Natural killer cell (primary cell): ENCODE measurements around the gene PEPD. TPM values are rescaled to one million over a fixed set of nuclear protein-coding genes. Genes with fewer than 3 reads are reported as not detected.

ENCODE experiments used
- ATAC-seq, 3 donors: fragments of 150-1000 bp in 2 of 3; fragments of 200-7000 bp in 1 of 3; cut with Tn5 transposase; 1 replicate in 1 of 3; 2 replicates in 2 of 3; pipeline ENCODE4 v1.10.0; 2021; ENCODE audit warnings: mild to moderate bottlenecking in 2 of 3, moderate library complexity in 2 of 3
- DNase-seq, 2 donors: peaks; one replicate each; pipeline versions ENCODE4 v3.0.0 to v3.0.0-alpha.2; 2013 to 2021; ENCODE audit warnings: mixed read lengths in 1 of 2
- H3K27ac ChIP-seq: one replicate; pipeline ENCODE4 v1.5.1; 2013; ENCODE audit warnings: mild to moderate bottlenecking, low read length
- H3K27me3 ChIP-seq: one replicate; pipeline ENCODE4 v1.6.1; 2013; ENCODE audit warnings: low read length; ENCODE audit not compliant: control insufficient read depth, insufficient read depth
- H3K36me3 ChIP-seq: one replicate; pipeline ENCODE4 v1.6.1; 2013; ENCODE audit warnings: low read length; ENCODE audit not compliant: control insufficient read depth, insufficient read depth
- H3K4me1 ChIP-seq: one replicate; pipeline ENCODE4 v1.6.1; 2013; ENCODE audit warnings: low read length; ENCODE audit not compliant: control insufficient read depth, insufficient read depth
- H3K4me3 ChIP-seq: one replicate; pipeline ENCODE4 v1.5.1; 2013; ENCODE audit warnings: low read length
- H3K9me3 ChIP-seq: one replicate; pipeline ENCODE4 v1.6.1; 2013; ENCODE audit warnings: low read length; ENCODE audit not compliant: control insufficient read depth, insufficient read depth
- H3K27ac Mint-ChIP-seq, 2 donors: one replicate each; pipeline ENCODE4 v1.8.0; 2022; ENCODE audit warnings: mild to moderate bottlenecking in 2 of 2, mixed read lengths in 2 of 2, moderate library complexity in 1 of 2
- H3K27me3 Mint-ChIP-seq, 2 donors: one replicate each; pipeline ENCODE4 v1.8.0; 2022; ENCODE audit warnings: low read depth in 2 of 2, mixed read lengths in 2 of 2
- H3K36me3 Mint-ChIP-seq: one replicate; pipeline ENCODE4 v1.8.0; 2022; ENCODE audit warnings: mixed read lengths
- H3K4me1 Mint-ChIP-seq, 2 donors: one replicate each; pipeline ENCODE4 v1.8.0; 2022; ENCODE audit warnings: mixed read lengths in 2 of 2
- H3K4me3 Mint-ChIP-seq: one replicate; pipeline ENCODE4 v1.8.0; 2022; ENCODE audit warnings: mild to moderate bottlenecking, moderate library complexity, mixed read lengths
- H3K9me3 Mint-ChIP-seq, 2 donors: one replicate each; pipeline ENCODE4 v1.8.0; 2022; ENCODE audit warnings: mixed read lengths in 2 of 2
- CTCF ChIP-seq: fragments of 200-600 bp; IDR thresholded peaks from one replicate; pipeline ENCODE4 v1.8.0; 2022; ENCODE audit warnings: antibody characterized with exemption
- WGBS: methylation state at CpG from one replicate; pipeline ENCODE4 v1.1.7; 2013; ENCODE audit warnings: missing lambda C conversion rate; ENCODE audit not compliant: insufficient coverage; 5-methylcytosine and 5-hydroxymethylcytosine counted together
- intact Hi-C: fragments of 100-400 bp; cut with micrococcal nuclease; formaldehyde crosslinking; loops from one replicate; pipeline ENCODE4 v1.14.2; 2022
- total RNA-seq, 4 donors: library from RNA; stranded (reverse); fragments of 120-200 nt in 1 of 4; gene quantifications; one replicate each; pipeline versions ENCODE4 v1.2.3 to v1.2.4, GENCODE V29; 2013 to 2022

PEPD gene
- total RNA-seq, 3 donors from 2014 or later (not counting 1 experiment from before 2014, with no cell fraction given) = 33.9 to 42.2 (median 40.9) TPM

GRCh38 chr19:33427801-33428626 lies 93.6 kb downstream of the PEPD start:
- DNase-seq = no peak
- intact Hi-C loops = no loop called here
- 96% methylated on average over 21 of the region's 22 CpGs for WGBS

GRCh38 chr19:33426621-33427361 lies 94.8 kb downstream of the PEPD start:
- H3K27ac ChIP-seq = no peak overlapping the region
- H3K9me3 ChIP-seq = no peaks in the 10 kb centered on the region
- H3K27me3 Mint-ChIP-seq = no peaks in the 10 kb centered on the region
- no peak overlapping the region for H3K4me3 ChIP-seq
- no peak overlapping the region for H3K4me3 Mint-ChIP-seq
- H3K36me3 Mint-ChIP-seq = no peaks in the 10 kb centered on the region
- H3K27me3 ChIP-seq = no peaks in the 10 kb centered on the region
- no peak overlapping the region for H3K27ac Mint-ChIP-seq
- 93% methylated on average over 24 of the region's 24 CpGs for WGBS
- H3K4me1 ChIP-seq = peaks cover 11% of the 10 kb centered on the region
- intact Hi-C loops = no loop called here
- ATAC-seq (no peak), DNase-seq (no peak)
- H3K36me3 ChIP-seq = no peaks in the 10 kb centered on the region
- peaks cover 6 to 9% of the 10 kb centered on the region in 2 donors for H3K4me1 Mint-ChIP-seq
- H3K9me3 Mint-ChIP-seq = no peaks in the 10 kb centered on the region
- TF ChIP-seq CTCF = no peak

More at GRCh38 chr19:33427801-33428626, 93.6 kb downstream of the PEPD start:
- Mint-ChIP-seq H3K27ac (no peak overlapping the region), H3K4me1 (peaks cover 6 to 9% of the 10 kb centered on the region in 2 donors), H3K36me3 (no peaks in the 10 kb centered on the region), H3K27me3 (no peaks in the 10 kb centered on the region), H3K9me3 (no peaks in the 10 kb centered on the region), H3K4me3 (no peak overlapping the region)
- no peak for ATAC-seq
- Histone ChIP-seq H3K9me3 (no peaks in the 10 kb centered on the region), H3K36me3 (no peaks in the 10 kb centered on the region), H3K4me1 (peaks cover 11% of the 10 kb centered on the region), H3K27me3 (no peaks in the 10 kb centered on the region), H3K27ac (no peak overlapping the region), H3K4me3 (no peak overlapping the region)
- no peak for TF ChIP-seq CTCF

GRCh38 chr19:33424181-33424580 lies 97.4 kb downstream of the PEPD start:
- ATAC-seq (no peak), DNase-seq (no peak)
- no peaks in the 10 kb centered on the region for H3K27me3 Mint-ChIP-seq
- no peaks in the 10 kb centered on the region for H3K9me3 Mint-ChIP-seq
- H3K27ac Mint-ChIP-seq = no peak overlapping the region
- Histone ChIP-seq H3K9me3 (no peaks in the 10 kb centered on the region), H3K4me1 (no peaks in the 10 kb centered on the region), H3K27ac (no peak overlapping the region), H3K4me3 (no peak overlapping the region), H3K36me3 (no peaks in the 10 kb centered on the region), H3K27me3 (no peaks in the 10 kb centered on the region)
- no peaks in the 10 kb centered on the region for H3K4me1 Mint-ChIP-seq
- 95% methylated on average over 8 of the region's 8 CpGs for WGBS
- TF ChIP-seq CTCF = no peak
- no peak overlapping the region for H3K4me3 Mint-ChIP-seq
- no peaks in the 10 kb centered on the region for H3K36me3 Mint-ChIP-seq
- intact Hi-C loops = no loop called here
